OCI-LY7 (cell line): ENCODE measurements around the gene ENHO. TPM values are rescaled to one million over a fixed set of nuclear protein-coding genes. Genes with fewer than 3 reads are reported as not detected.
A peak's percentile ranks its signal among the peaks of the same experiment; 100 is the strongest.

Experiments used
- Bru-seq: library from RNA; stranded (reverse); fragments of 400-500 nt; gene quantifications from one replicate; lab custom pipeline; 2021; lab: Mats Ljungman, UMichigan
- BruChase-seq, 2 experiments: library from RNA; stranded (reverse); fragments of 400-500 nt; gene quantifications; one replicate each; lab custom pipeline; 2021; lab: Mats Ljungman, UMichigan
- BruUV-seq: library from RNA; stranded (reverse); fragments of 400-500 nt; replicated peaks from 2 replicates; lab custom pipeline; 2021; lab: Mats Ljungman, UMichigan
- CTCF ChIA-PET: fragments of 300-600 bp; sonication (Branson Sonifier 250); formaldehyde crosslinking; loops from one replicate; lab custom pipeline; 2022; ENCODE audit warnings: antibody characterized with exemption; ENCODE audit not compliant: unreplicated experiment; lab: Charles Lee
- POLR2A ChIA-PET: fragments of 300-600 bp; sonication (Branson Sonifier 250); formaldehyde crosslinking; loops from one replicate; lab custom pipeline; 2022; ENCODE audit warnings: antibody characterized with exemption; lab: Charles Lee
- DNase-seq: peaks from one replicate; pipeline ENCODE4 v3.0.0-alpha.2; 2015; ENCODE audit warnings: low spot score
- H2AFZ ChIP-seq: fragments of 200-600 bp; sonication (generic), shearing (Covaris generic); 2 replicates; pipeline ENCODE4 v1.6.1; 2014; ENCODE audit warnings: mild to moderate bottlenecking, antibody characterized with exemption, low read length, moderate library complexity
- H3K27ac ChIP-seq: fragments of 200-600 bp; sonication (generic); 2 replicates; pipeline ENCODE4 v1.5.1; 2014; ENCODE audit warnings: mixed run types, low read depth, mild to moderate bottlenecking, moderate library complexity, low read length, inconsistent platforms; ENCODE audit not compliant: poor library complexity, severe bottlenecking
- H3K36me3 ChIP-seq: fragments of 200-600 bp; sonication (generic); 2 replicates; pipeline ENCODE4 v1.6.1; 2014; ENCODE audit warnings: mild to moderate bottlenecking, antibody characterized with exemption, low read length, moderate library complexity, mixed read lengths; ENCODE audit not compliant: insufficient read depth
- H3K4me1 ChIP-seq: fragments of 200-600 bp; sonication (generic); 2 replicates; pipeline ENCODE4 v1.5.1; 2014; ENCODE audit warnings: mild to moderate bottlenecking, low read length; ENCODE audit not compliant: insufficient read depth, poor library complexity, severe bottlenecking
- H3K4me2 ChIP-seq: fragments of 200-600 bp; sonication (generic); 2 replicates; pipeline ENCODE4 v1.6.1; 2014; ENCODE audit warnings: mild to moderate bottlenecking, low read length
- H3K4me3 ChIP-seq: fragments of 200-600 bp; sonication (generic); 2 replicates; pipeline ENCODE4 v1.5.1; 2014; ENCODE audit warnings: mild to moderate bottlenecking, low read depth, low read length; ENCODE audit not compliant: poor library complexity, severe bottlenecking
- H3K79me2 ChIP-seq: fragments of 200-600 bp; sonication (generic); 2 replicates; pipeline ENCODE4 v1.6.1; 2016; ENCODE audit warnings: low read depth, mild to moderate bottlenecking, low read length, moderate library complexity, mixed read lengths; ENCODE audit not compliant: insufficient read depth
- H3K9me2 ChIP-seq: fragments of 200-600 bp; sonication (generic); 2 replicates; pipeline ENCODE4 v1.6.1; 2016; ENCODE audit warnings: mild to moderate bottlenecking, low read length, mixed read lengths; ENCODE audit not compliant: insufficient read depth
- H3K9me3 ChIP-seq: fragments of 200-600 bp; sonication (generic); 2 replicates; pipeline ENCODE4 v1.6.1; 2014; ENCODE audit warnings: mild to moderate bottlenecking, mixed run types, low read length, mixed read lengths
- H4K20me1 ChIP-seq: fragments of 200-600 bp; sonication (generic); 2 replicates; pipeline ENCODE4 v1.6.1; 2014; ENCODE audit warnings: mild to moderate bottlenecking, antibody characterized with exemption, low read length, moderate library complexity, mixed read lengths; ENCODE audit not compliant: insufficient read depth
- EZH2phosphoT487 ChIP-seq: fragments of 200-600 bp; sonication (generic); IDR thresholded peaks from 2 replicates; pipeline ENCODE4 v1.6.1; 2018; ENCODE audit warnings: low read depth, borderline replicate concordance, mild to moderate bottlenecking, mixed run types, antibody characterized with exemption, low read length, moderate library complexity, mixed read lengths
- intact Hi-C: fragments of 100-400 bp; cut with micrococcal nuclease; formaldehyde crosslinking; loops from one replicate; pipeline ENCODE4 v1.10.0; 2022; ENCODE audit not compliant: unreplicated experiment
- long read RNA-seq: library from polyadenylated mRNA; stranded (forward); transcript quantifications from one replicate; pipeline ENCODE4 v2.0.0, GENCODE V29; 2022
- total RNA-seq, 2 experiments: library from RNA; depleted of rRNA in 1 of 2; stranded (reverse); fragments of >200 nt in 1 of 2; shearing (Covaris generic) in 1 of 2; gene quantifications; 2 replicates each; pipeline ENCODE4 v1.2.3, GENCODE V29; 2014 to 2022
- TF ChIP-seq, protein P1 (sequence below): fragments of 200-600 bp; sonication (generic); conservative IDR thresholded peaks from 2 replicates; pipeline ENCODE4 v1.5.1; 2014; ENCODE audit warnings: mild to moderate bottlenecking, antibody characterized with exemption, low read length, moderate library complexity, mixed read lengths

The ENHO gene
- total RNA-seq (2014; rRNA removed; shearing (Covaris generic)) (not detected in 2 replicates), total RNA-seq (2022) (0.46 and 0.91 TPM in 2 replicates), Bru-seq, nascent RNA (not detected), BruChase-seq, experiment 1, labeled RNA remaining after a 6-hour chase (not detected), BruChase-seq, experiment 2, labeled RNA remaining after a 2-hour chase (percentile 19 among the genes with signal in this experiment)
- long read RNA-seq, partial matches to known transcripts = 0 of 2 reads
- long read RNA-seq, other reads (novel, unspliced or antisense) = 0 of 2 reads

DNA sequence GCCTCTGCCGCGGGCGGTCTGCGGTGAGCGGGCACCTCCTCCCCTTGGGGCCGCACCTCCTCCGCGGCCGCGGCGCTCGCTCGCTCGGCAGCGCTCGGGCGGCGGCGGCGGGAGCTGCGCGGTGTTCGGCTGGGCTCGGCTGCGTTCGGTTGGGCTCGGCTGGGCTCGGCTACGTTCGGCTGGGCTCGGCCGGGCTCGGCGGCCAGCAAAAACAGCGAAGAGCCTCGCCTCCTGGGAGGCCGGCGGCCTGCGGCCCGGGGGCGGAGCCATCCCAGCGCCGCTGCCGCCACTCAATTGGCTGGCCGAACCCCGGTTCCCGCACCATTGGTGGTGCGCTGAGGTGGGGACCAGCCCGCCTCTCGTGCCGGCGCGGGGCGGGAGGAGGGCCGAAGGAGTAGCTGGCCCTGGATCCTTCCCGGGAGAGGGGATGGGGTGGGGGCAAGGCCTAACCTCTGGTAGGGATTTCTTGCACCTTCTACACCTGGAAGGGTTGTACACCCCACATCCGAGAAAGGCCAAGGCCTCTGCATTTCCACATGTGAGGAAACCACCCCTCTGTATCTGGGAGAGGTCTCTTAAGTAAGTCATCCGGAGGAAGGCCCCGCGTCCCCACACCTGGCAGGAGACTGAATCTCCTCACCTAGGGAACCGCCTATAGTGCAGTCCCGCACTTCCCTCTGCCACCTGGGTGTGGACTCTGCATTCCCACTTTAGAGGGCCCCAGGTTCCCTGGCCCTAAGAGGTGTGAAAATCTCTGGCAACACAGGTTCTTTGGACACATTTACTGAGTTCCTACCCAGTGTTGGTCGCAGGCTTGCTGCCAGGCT, at the start of gene ENHO:
TSS of gene ENHO (minus strand) at position 20 of the 827 bp plus-strand sequence. CDS start 1,295 bp downstream, outside the sequence.
- H2AFZ ChIP-seq = peak within 1 kb of the TSS; percentile 96
- peak within 1 kb of the TSS; percentile 95 for H3K4me2 ChIP-seq
- H3K36me3 ChIP-seq = no peaks in the 10 kb centered on the region
- ChIA-PET CTCF (no interaction called here), POLR2A (interaction anchor here (0.6 kb wide), 1 partner anchor 1050 kb away, joined by 3 read pairs; no protein-coding TSS in a partner anchor)
- H3K79me2 ChIP-seq = no peaks in the 10 kb centered on the region
- peaks cover 12% of the 10 kb centered on the region for H3K4me1 ChIP-seq
- BruUV-seq = no TSS peak
- no peak within 1 kb of the TSS for H3K27ac ChIP-seq
- H4K20me1 ChIP-seq = no peaks in the 10 kb centered on the region
- H3K4me3 ChIP-seq = peak within 1 kb of the TSS; percentile 62
- no peak for TF ChIP-seq EZH2phosphoT487
- TF ChIP-seq, protein P1, sequence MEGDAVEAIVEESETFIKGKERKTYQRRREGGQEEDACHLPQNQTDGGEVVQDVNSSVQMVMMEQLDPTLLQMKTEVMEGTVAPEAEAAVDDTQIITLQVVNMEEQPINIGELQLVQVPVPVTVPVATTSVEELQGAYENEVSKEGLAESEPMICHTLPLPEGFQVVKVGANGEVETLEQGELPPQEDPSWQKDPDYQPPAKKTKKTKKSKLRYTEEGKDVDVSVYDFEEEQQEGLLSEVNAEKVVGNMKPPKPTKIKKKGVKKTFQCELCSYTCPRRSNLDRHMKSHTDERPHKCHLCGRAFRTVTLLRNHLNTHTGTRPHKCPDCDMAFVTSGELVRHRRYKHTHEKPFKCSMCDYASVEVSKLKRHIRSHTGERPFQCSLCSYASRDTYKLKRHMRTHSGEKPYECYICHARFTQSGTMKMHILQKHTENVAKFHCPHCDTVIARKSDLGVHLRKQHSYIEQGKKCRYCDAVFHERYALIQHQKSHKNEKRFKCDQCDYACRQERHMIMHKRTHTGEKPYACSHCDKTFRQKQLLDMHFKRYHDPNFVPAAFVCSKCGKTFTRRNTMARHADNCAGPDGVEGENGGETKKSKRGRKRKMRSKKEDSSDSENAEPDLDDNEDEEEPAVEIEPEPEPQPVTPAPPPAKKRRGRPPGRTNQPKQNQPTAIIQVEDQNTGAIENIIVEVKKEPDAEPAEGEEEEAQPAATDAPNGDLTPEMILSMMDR = no peak
- H3K9me2 ChIP-seq = no peaks in the 10 kb centered on the region
- intact Hi-C loops = no loop called here
- DNase-seq = peak; percentile 87
- H3K9me3 ChIP-seq = no peaks in the 10 kb centered on the region

DNA sequence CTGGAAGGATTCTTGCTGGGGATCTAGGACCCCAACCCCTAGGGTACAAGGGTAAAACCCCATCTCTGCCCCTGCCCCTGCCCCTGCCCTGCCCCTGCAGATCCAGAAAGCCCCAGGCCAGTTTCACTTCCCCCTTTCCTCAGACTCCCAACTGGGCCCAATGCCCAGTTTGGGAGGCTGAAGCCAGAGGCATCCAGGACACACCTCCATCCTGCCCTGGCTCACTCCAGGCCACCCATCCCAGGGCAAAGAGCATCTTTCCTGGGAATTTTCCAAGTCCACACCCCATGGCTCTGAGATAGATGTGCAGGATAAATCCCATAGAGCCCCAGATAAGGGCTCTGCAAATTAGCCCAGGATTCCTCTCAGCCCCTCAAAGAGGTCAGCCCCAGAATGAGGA, 49.3 kb upstream of the ENHO start:
- Histone ChIP-seq H3K9me3 (no peaks in the 10 kb centered on the region), H3K9me2 (no peaks in the 10 kb centered on the region), H4K20me1 (no peaks in the 10 kb centered on the region), H3K79me2 (no peaks in the 10 kb centered on the region), H3K27ac (no peak overlapping the region), H3K36me3 (no peaks in the 10 kb centered on the region), H3K4me2 (no peak overlapping the region), H3K4me1 (no peaks in the 10 kb centered on the region), H3K4me3 (no peak overlapping the region), H2AFZ (no peak overlapping the region)
- CTCF ChIA-PET = no interaction called here
- intact Hi-C loops = no loop called here
- no peak for DNase-seq
- no peak for TF ChIP-seq EZH2phosphoT487
- TF ChIP-seq, protein P1 = no peak
- POLR2A ChIA-PET = no interaction called here
- BruUV-seq = no TSS peak

DNA sequence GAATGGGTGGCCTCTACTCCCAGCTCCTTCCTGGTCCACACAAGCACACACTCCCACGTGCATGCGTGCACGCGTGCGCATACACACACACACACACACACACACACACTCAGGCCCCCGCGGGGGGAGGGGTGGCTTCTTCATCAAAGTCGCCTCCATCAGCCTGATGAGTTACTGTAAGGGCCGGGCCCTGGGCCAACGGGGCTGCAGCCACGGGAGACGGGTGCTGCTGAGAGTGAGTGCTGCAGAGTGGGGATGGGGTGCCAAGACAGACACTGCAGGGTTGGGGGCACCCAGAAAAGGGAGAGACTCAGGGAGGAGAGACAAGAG, 48.7 kb upstream of the ENHO start:
- no peaks in the 10 kb centered on the region for H4K20me1 ChIP-seq
- POLR2A ChIA-PET = no interaction called here
- intact Hi-C loops = no loop called here
- CTCF ChIA-PET = no interaction called here
- no peak for TF ChIP-seq EZH2phosphoT487
- TF ChIP-seq, protein P1 = no peak
- no TSS peak for BruUV-seq
- no peak overlapping the region for H3K27ac ChIP-seq
- no peak overlapping the region for H3K4me3 ChIP-seq
- H2AFZ ChIP-seq = no peak overlapping the region
- H3K4me2 ChIP-seq = no peak overlapping the region
- DNase-seq = no peak
- no peaks in the 10 kb centered on the region for H3K9me3 ChIP-seq
- H3K36me3 ChIP-seq = no peaks in the 10 kb centered on the region
- H3K9me2 ChIP-seq = no peaks in the 10 kb centered on the region
- H3K4me1 ChIP-seq = no peaks in the 10 kb centered on the region
- H3K79me2 ChIP-seq = no peaks in the 10 kb centered on the region
